Esophagus muscularis mucosa (tissue), 4 donors: ENCODE measurements around the gene SERINC3. TPM values are rescaled to one million over a fixed set of nuclear protein-coding genes. Genes with fewer than 3 reads are reported as not detected.

Experiments used
- DNase-seq: peaks from one replicate; pipeline ENCODE4 v3.0.0-alpha.2; 2017; ENCODE audit errors: extremely low spot score
- H3K27ac ChIP-seq, 4 donors: fragments of 200-600 bp; sonication (generic); replicated peaks in 1 of 4; 1 replicate in 3 of 4; 2 replicates in 1 of 4; pipeline ENCODE4 v1.5.1; 2016 to 2019; ENCODE audit warnings: mild to moderate bottlenecking in 1 of 4
- H3K27me3 ChIP-seq, 4 donors: fragments of 200-600 bp; sonication (generic); one replicate each; pipeline versions ENCODE4 v1.5.1 to v1.6.0; 2016 to 2019
- H3K36me3 ChIP-seq, 4 donors: fragments of 200-600 bp; sonication (generic); one replicate each; pipeline ENCODE4 v1.5.1; 2016 to 2019
- H3K4me1 ChIP-seq, 4 donors: fragments of 200-600 bp; sonication (generic); one replicate each; pipeline ENCODE4 v1.5.1; 2016 to 2019
- H3K4me3 ChIP-seq, 4 donors: fragments of 200-600 bp; sonication (generic); 1 replicate in 2 of 4; 2 replicates in 2 of 4; pipeline ENCODE4 v1.5.1; 2016 to 2019; ENCODE audit warnings: mild to moderate bottlenecking in 4 of 4, moderate library complexity in 1 of 4
- H3K9me3 ChIP-seq, 4 donors: fragments of 200-600 bp; sonication (generic); 1 replicate in 3 of 4; 2 replicates in 1 of 4; pipeline ENCODE4 v1.5.1; 2016 to 2019
- EP300 ChIP-seq: sonication (generic); formaldehyde crosslinking; IDR thresholded peaks from one replicate; pipeline ENCODE4 v1.6.1; 2017; ENCODE audit warnings: antibody characterized with exemption
- POLR2A ChIP-seq: fragments of 450-650 bp; IDR thresholded peaks from one replicate; pipeline ENCODE4 v1.6.1; 2017; ENCODE audit warnings: antibody characterized with exemption, moderate library complexity, mild to moderate bottlenecking, low read depth
- POLR2AphosphoS5 ChIP-seq, 2 donors: sonication (generic); formaldehyde crosslinking; IDR thresholded peaks; one replicate each; pipeline ENCODE4 v1.6.1; 2017; ENCODE audit warnings: antibody characterized with exemption in 2 of 2
- WGBS: methylation state at CpG from one replicate; pipeline ENCODE4 v1.1.5; 2018; 5-methylcytosine and 5-hydroxymethylcytosine counted together
- intact Hi-C: fragments of 100-400 bp; cut with DNase I; formaldehyde crosslinking; loops from one replicate; pipeline ENCODE4 v1.15.1; 2023
- total RNA-seq, 4 donors: library from RNA; depleted of rRNA; stranded (reverse); fragments of >200 nt; gene quantifications; one replicate each; pipeline versions ENCODE4 v1.1.0 to v1.2.1, GENCODE V29; 2016
- TF ChIP-seq, protein P1 (sequence below), 3 experiments: fragments of 200-600 bp in 2 of 3; fragments of 450-650 bp in 1 of 3; sonication (generic) in 2 of 3; IDR thresholded peaks; one replicate each; pipeline ENCODE4 v1.5.1; 2017 to 2019; ENCODE audit warnings: antibody characterized with exemption in 3 of 3, mild to moderate bottlenecking in 2 of 3, moderate library complexity in 1 of 3

SERINC3 gene
- total RNA-seq, 4 donors from 2014 or later: 121 to 175 (median 138) TPM

DNA sequence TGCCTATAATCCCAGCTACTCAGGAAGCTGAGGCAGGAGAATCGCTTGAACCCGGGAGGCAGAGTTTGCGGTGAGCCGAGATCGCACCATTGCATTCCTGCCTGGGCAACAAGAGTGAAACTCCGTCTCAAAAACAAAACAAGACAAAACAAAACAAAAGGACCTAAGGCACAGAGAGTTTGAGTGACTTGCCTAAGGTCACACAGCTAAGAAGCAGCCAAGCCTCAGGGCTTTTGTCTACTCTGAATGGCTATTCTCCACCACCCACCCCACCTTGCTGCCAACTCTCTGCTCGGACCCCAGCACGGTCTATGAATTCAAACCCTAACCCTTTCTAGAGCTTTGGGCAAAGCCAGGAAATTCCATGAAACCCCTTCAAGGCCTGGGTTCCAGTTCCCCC lies 65.3 kb downstream of the SERINC3 start:
- intact Hi-C loops: no loop called here
- DNase-seq: no peak
- Histone ChIP-seq H3K27ac (no peak overlapping the region), H3K36me3 (no peaks in the 10 kb centered on the region), H3K27me3 (no peaks in the 10 kb centered on the region), H3K4me3 (no peak overlapping the region), H3K4me1 (no peaks in the 10 kb centered on the region), H3K9me3 (no peaks in the 10 kb centered on the region)
- no peak for TF ChIP-seq POLR2A
- TF ChIP-seq EP300: no peak
- TF ChIP-seq, protein P1, sequence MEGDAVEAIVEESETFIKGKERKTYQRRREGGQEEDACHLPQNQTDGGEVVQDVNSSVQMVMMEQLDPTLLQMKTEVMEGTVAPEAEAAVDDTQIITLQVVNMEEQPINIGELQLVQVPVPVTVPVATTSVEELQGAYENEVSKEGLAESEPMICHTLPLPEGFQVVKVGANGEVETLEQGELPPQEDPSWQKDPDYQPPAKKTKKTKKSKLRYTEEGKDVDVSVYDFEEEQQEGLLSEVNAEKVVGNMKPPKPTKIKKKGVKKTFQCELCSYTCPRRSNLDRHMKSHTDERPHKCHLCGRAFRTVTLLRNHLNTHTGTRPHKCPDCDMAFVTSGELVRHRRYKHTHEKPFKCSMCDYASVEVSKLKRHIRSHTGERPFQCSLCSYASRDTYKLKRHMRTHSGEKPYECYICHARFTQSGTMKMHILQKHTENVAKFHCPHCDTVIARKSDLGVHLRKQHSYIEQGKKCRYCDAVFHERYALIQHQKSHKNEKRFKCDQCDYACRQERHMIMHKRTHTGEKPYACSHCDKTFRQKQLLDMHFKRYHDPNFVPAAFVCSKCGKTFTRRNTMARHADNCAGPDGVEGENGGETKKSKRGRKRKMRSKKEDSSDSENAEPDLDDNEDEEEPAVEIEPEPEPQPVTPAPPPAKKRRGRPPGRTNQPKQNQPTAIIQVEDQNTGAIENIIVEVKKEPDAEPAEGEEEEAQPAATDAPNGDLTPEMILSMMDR (IDR thresholded peaks at IDR 0.05): no peak
- no peak for TF ChIP-seq POLR2AphosphoS5 (IDR thresholded peaks at IDR 0.05)
- WGBS: 86% methylated on average over 8 of the region's 8 CpGs

DNA sequence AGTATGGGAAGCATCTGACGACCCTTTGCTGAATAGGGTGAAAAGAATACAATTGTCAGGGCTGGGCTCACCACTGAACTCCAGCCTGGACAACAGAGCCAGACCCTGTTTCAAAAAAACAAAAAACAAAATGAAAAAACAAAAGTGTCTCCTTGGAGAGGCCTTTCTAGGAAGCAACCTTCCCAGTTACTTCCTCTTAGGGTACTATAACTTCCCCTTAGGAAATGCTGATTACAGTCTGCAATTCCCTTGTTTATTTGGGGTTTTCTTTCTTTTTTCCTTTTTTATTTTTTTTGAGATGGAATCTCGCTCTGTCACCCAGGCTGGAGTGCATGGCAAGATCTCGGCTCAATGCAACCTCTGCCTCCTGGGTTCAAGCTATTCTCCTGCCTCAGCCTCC lies 66.7 kb downstream of the SERINC3 start:
- TF ChIP-seq, protein P1 (IDR thresholded peaks at IDR 0.05): no peak
- no peak for TF ChIP-seq EP300
- TF ChIP-seq POLR2AphosphoS5 (IDR thresholded peaks at IDR 0.05): no peak
- TF ChIP-seq POLR2A: no peak

DNA sequence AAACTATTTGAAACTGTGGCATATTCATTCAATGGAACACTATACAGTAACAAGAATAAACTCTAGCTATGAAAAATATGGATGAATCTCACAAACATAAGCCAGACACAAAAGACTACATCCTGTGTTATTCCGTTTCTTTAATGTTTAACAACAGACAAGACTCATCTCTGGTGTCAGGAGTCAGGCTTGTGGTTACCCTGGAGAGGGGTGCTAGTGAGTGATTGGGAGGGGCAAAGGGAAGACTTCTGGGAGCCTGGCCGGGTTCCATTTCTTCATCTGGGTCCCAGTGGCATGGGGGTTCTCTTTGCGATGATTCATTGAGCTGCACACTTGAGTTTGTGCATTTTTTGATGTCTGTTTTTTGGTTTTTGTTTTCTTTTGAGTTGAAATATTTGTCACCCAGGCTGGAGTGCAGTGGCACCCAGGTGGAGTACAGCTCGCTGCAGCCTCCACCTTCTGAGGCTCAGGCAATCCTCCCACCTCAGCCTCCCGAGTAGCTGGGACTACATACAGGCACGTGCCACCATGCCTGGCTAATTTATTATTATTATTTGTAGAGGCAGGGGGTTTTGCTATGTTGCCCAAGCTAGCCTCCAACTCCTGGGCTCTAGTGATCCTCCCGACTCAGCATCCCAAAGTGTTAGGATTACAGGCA lies 67.4 kb downstream of the SERINC3 start:
- no peak for DNase-seq
- intact Hi-C loops: no loop called here
- WGBS: 82% methylated on average over 7 of the region's 7 CpGs
- no peak overlapping the region for H3K27ac ChIP-seq
- H3K27me3 ChIP-seq: no peaks in the 10 kb centered on the region
- TF ChIP-seq POLR2A (no peak), EP300 (no peak), POLR2AphosphoS5 (IDR thresholded peaks at IDR 0.05) (no peak)
- TF ChIP-seq, protein P1 (IDR thresholded peaks at IDR 0.05): no peak
- H3K9me3 ChIP-seq: no peaks in the 10 kb centered on the region
- no peak overlapping the region for H3K4me3 ChIP-seq
- H3K36me3 ChIP-seq: no peaks in the 10 kb centered on the region
- peaks cover 0 to 6% (median 0%) of the 10 kb centered on the region in 4 donors for H3K4me1 ChIP-seq

More for the DNA sequence above, 66.7 kb downstream of the SERINC3 start:
- DNase-seq: no peak
- Histone ChIP-seq H3K9me3 (no peaks in the 10 kb centered on the region), H3K36me3 (no peaks in the 10 kb centered on the region), H3K27ac (no peak overlapping the region), H3K27me3 (no peaks in the 10 kb centered on the region), H3K4me1 (peaks cover 0 to 4% (median 0%) of the 10 kb centered on the region in 4 donors), H3K4me3 (no peak overlapping the region)
- 57% methylated on average over 3 of the region's 3 CpGs for WGBS
- intact Hi-C loops: no loop called here

DNA sequence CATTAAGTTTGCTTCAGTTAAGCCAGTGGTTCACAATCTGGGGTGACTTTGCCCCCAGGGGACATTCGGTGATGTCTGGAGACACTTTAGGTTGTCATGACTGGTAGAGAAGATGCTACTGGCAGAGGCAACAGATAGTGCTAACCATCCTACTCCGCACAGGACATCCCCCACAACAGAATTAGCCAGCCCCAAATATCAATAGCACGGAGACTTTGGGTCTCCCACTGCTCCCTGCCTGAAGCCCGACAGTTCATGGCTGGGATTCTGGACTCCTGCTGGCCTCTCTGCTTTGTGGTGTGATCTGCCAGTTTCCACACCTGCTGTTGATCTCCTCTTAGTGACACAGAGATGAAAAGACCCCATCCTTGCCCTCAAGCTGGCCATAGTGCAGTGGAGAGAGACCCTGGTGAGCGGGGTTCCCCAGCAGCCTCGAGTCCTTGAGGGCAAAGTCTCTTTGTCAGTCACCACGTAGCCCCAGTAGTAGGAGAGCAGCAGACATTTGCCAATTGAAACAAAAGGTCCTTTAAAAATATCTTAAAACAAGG lies 70.9 kb downstream of the SERINC3 start:
- intact Hi-C loops: no loop called here
- peaks cover 0 to 6% (median 0%) of the 10 kb centered on the region in 4 donors for H3K4me1 ChIP-seq
- no peaks in the 10 kb centered on the region for H3K36me3 ChIP-seq
- WGBS: 69% methylated on average over 7 of the region's 7 CpGs
- DNase-seq: no peak
- no peaks in the 10 kb centered on the region for H3K27me3 ChIP-seq
- H3K4me3 ChIP-seq: no peak overlapping the region
- H3K9me3 ChIP-seq: no peaks in the 10 kb centered on the region
- no peak for TF ChIP-seq POLR2AphosphoS5 (IDR thresholded peaks at IDR 0.05)
- no peak for TF ChIP-seq POLR2A
- TF ChIP-seq, protein P1 (IDR thresholded peaks at IDR 0.05): no peak
- TF ChIP-seq EP300: no peak
- no peak overlapping the region for H3K27ac ChIP-seq
